NOMO-1 treated with dmso at 0.1 percent for 144 hours (cell line): ENCODE measurements around the gene ARHGAP1.

Source experiments
- DNase-seq: peaks from one replicate; lab custom pipeline; 2025; ENCODE audit not compliant: unreplicated experiment; lab: John Stamatoyannopoulos, UW

The ARHGAP1 gene

DNA sequence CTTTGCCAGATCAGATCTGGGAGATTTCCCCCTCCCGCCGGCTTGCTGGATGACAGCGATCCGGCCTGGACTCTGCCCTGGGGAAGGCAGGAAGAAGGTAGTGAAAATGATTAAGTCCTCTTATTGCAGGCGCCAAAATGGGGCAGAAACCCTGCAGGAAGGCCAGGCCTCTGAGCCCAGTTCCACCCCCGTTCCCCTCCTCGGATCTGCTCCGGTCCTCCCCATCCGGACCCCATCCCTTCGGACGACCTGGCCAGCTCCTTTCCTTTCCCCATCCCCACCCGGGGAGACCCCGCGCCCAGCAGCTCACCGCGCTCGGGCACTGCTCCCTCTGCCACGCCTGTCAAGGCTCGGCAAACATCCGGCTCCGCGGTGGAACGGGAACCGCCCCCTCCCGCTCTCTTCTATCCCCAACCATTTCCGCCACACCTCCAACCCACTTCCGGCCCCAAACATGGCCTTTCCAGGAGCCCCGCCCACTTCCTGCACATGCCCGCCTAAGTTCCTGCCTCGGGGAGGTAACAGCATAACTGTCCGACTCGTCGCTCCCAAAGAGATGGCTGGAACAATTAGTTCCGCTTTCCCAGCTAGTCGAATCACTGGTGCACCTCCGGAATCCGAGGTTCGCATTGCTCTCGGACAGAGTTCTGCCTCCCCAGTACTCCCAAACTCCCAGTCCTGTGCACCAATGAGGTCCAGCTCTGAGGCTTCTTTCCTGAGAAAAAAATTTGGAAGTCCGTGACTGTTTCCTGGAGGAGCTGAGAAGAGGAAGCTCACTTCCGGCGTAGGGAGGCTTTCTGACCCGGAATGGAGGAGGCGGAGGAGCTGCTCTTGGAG lies at the start of gene ARHGAP1, which contains the start of gene ZNF408:
Gene ARHGAP1 (minus strand): TSS at position 379 of the 837 bp plus-strand sequence. CDS start 4,512 bp downstream, outside the sequence.
Gene ZNF408 (plus strand): TSS at position 791 of the 837 bp plus-strand sequence. CDS start 17 bp downstream, at position 808.
- peak; percentile 99 for DNase-seq

GRCh38 chr11:46747150-46747549 lies 46.7 kb upstream of the ARHGAP1 start:
- DNase-seq: no peak

DNA sequence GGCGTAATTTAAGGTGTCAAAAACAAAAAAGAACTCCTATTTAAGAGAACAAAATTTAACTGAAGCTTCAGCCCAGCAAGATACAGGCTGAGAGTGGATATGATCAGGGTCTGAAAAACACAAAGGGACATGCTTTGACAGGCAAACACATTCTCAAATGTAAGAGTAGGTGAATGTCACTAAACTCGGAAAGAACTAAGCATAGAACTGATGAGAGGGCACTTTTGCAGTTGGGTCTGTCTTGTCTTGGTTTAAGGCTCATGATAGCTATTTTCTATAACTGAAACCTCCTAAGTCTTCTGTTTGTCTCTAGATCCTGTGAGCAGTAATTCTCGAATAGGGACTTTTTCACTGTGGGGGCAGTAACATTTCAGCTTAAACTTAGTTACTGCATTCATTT lies 45.6 kb upstream of the ARHGAP1 start:
- no peak for DNase-seq

DNA sequence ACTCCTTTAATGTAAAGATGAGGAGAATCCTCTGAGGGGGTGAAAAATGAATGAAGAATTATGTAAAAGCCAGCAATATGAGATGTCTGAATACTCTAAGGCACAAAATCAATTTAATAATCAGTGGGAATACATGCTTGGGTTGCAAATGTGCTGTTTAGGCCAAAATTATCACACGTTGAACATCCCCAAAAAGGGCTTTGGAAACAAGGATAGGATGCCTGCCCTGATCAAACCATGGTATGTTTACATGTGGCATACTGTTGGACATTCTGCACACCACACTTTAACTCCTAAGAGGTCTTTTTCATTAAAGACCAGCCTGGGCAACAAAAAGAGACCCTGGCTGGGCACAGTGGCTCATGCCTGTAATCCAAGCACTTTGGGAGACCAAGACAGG lies 44.9 kb upstream of the ARHGAP1 start:
- DNase-seq: no peak

DNA sequence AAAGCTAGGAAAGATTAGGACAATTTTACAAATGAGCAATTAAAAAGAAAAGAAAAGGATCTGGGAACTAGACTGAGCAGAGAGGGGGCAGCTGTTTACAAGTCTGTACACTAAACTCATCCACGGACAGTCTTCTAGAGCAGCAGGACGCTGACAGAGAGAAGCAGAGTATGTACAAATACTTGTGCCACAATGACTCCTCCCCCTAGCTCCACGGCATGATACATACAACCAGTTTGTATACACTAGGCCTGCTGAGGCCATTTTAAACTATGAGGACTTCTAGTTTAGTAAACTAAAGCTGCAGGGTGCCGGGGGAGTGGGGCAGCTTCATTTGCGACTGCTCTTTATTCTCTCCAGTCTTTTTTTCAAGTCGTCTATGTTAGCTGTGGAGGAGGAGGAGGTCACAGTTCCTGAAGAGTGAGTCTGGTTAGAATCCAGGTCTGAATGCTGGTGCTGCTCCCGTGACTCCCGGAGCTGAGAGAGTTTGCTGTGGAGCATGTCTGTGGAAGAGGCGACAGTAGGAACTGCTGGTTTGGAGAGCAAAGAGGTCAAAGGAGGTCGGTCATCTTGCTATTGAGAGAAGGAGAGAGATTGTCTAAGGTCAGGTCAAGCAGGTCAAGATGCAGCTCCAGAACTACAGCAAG lies 43.4 kb upstream of the ARHGAP1 start:
- no peak for DNase-seq

GRCh38 chr11:46743043-46743442 lies 42.6 kb upstream of the ARHGAP1 start:
- DNase-seq: no peak

- no peak for DNase-seq
Observed at GRCh38 chr11:46741600-46742484, 41.4 kb upstream of the ARHGAP1 start.

DNA sequence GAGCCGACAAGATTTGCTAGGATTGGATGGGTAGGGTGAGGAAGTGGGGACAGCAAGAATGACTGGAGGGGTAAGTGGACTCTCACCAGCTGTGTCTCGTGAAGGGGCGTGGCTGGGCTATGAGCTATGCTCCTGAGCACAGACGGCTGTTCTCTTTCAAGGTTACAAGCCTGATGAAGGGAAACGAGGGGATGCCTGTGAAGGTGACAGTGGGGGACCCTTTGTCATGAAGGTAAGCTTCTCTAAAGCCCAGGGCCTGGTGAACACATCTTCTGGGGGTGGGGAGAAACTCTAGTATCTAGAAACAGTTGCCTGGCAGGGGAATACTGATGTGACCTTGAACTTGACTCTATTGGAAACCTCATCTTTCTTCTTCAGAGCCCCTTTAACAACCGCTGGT lies 38.5 kb upstream of the ARHGAP1 start:
- no peak for DNase-seq

GRCh38 chr11:46737699-46738098 lies 37.3 kb upstream of the ARHGAP1 start:
- no peak for DNase-seq

DNA sequence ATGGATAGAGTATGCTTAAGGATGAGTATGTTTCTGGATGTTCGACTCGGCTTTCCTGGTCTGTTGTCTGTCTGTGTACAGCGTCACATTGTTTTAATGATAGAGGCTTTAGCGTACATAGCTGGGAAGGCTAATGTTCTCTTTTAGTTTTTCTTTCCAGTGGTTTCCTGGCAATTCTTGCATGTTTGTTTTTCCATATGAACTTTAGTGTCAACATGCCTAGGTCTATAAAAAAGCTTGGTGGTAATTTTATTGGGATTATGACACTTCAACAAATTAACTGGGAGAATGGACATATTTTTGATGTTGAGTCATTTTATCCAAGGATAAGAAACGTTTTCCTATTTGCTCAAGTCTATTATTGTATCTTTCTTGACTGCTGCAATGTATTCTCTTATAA lies 36.2 kb upstream of the ARHGAP1 start:
- DNase-seq: no peak

- DNase-seq: no peak
Observed at GRCh38 chr11:46736146-46736545, 35.7 kb upstream of the ARHGAP1 start.

DNA sequence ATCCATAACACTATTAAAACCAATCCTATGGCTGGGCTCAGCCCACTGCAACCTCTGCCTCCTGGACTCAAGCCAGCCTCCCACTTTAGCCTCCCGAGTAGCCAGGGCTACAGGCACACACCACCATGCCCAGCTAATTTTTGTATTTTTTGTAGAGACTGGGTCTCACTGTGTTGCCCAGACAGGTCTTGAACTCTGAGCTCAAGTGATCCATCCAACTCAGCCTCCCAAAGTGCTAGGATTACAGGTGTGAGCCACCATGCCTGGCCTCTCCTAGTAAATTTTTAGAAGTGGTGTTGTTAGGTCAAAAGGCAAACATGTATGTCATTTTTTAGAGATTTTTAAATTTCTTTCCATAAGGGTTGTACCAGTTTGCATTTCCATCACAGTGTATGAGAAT lies 32.8 kb upstream of the ARHGAP1 start:
- no peak for DNase-seq

DNA sequence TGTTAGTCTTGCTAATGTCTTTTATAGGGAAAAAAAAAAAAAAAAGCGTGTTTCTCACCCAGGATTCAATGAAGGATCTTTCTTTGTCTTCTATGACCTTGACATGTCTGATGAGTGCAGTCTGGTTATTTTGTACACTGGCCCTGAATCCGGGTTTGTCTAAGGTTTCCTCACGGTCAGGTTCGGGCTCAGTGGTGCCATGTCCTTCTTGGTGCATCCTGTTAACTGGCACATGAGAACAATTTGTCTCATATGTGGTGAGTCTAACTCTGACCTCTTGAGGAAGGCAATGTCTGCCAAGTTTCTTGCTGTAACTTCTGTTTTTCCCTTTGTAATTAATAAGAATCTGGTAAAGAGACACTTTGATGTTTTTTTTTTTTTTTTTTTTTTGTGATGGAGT lies 31.1 kb upstream of the ARHGAP1 start:
- DNase-seq: no peak

- no peak for DNase-seq
Observed at GRCh38 chr11:46729110-46730027, 28.9 kb upstream of the ARHGAP1 start.

DNA sequence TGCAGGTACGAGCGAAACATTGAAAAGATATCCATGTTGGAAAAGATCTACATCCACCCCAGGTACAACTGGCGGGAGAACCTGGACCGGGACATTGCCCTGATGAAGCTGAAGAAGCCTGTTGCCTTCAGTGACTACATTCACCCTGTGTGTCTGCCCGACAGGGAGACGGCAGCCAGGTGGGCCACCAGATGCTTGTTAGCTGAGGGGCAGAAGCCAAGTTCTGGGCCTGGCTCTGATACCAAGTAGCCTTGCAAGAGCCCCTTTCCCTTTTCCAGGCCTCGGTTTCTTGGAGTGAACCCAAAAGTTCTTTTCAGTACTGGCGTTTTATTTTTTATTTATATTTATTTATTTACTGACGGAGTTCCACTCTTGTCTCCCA lies 28.2 kb upstream of the ARHGAP1 start:
- DNase-seq: no peak

GRCh38 chr11:46727952-46728658 lies 27.7 kb upstream of the ARHGAP1 start:
- no peak for DNase-seq

DNA sequence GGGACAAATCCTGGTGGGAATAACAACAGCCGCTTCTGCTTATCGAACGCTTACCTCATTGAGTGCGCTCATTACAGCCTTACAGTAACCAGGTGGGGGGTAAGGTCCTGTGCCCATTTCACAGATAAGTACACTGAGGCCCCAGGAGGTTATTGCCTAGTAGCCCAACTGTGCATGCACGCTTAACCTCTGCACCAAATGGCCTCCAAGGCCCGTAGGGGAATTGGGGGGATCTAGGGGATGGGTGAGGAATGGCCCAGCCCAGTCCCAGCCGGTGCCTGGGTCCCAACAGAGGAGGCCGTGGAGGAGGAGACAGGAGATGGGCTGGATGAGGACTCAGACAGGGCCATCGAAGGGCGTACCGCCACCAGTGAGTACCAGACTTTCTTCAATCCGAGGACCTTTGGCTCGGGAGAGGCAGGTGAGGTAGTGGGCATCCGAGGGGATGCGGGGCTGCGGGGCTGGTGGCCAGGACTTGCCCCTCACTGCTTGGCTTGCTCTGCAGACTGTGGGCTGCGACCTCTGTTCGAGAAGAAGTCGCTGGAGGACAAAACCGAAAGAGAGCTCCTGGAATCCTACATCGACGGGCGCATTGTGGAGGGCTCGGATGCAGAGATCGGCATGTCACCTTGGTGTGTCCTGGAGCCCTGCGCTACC lies 25.9 kb upstream of the ARHGAP1 start:
- DNase-seq: no peak

- no peak for DNase-seq
Observed at GRCh38 chr11:46725338-46726205, 25.2 kb upstream of the ARHGAP1 start.
